Ectodermal cell (in vitro differentiated cells): Measurements from ENCODE around the gene SREK1.

Experiments used
- H3K27ac ChIP-seq: 2 replicates; pipeline ENCODE4 v1.7.0; 2013; ENCODE audit warnings: mild to moderate bottlenecking, low read depth, low read length; ENCODE audit not compliant: insufficient read depth, poor library complexity, severe bottlenecking
- H3K27me3 ChIP-seq: 2 replicates; pipeline ENCODE4 v1.7.0; 2013; ENCODE audit warnings: mild to moderate bottlenecking, low read length; ENCODE audit not compliant: insufficient read depth, control insufficient read depth, poor library complexity, severe bottlenecking
- H3K36me3 ChIP-seq: one replicate; pipeline ENCODE4 v1.7.0; 2013; ENCODE audit warnings: low read length; ENCODE audit not compliant: control insufficient read depth, insufficient read depth
- H3K4me1 ChIP-seq: one replicate; pipeline ENCODE4 v1.7.0; 2013; ENCODE audit warnings: low read length; ENCODE audit not compliant: control insufficient read depth, insufficient read depth
- H3K4me3 ChIP-seq: 2 replicates; pipeline ENCODE4 v1.7.0; 2013; ENCODE audit warnings: low read depth, low read length, control low read depth; ENCODE audit not compliant: insufficient read depth
- H3K9me3 ChIP-seq: 2 replicates; pipeline ENCODE4 v1.7.0; 2013; ENCODE audit warnings: mild to moderate bottlenecking, low read length, moderate library complexity; ENCODE audit not compliant: control insufficient read depth
- WGBS, 2 experiments: methylation state at CpG; one replicate each; pipeline ENCODE4 v1.1.7; 2013; ENCODE audit warnings: missing lambda C conversion rate in 2 of 2; 5-methylcytosine and 5-hydroxymethylcytosine counted together

SREK1 gene

DNA sequence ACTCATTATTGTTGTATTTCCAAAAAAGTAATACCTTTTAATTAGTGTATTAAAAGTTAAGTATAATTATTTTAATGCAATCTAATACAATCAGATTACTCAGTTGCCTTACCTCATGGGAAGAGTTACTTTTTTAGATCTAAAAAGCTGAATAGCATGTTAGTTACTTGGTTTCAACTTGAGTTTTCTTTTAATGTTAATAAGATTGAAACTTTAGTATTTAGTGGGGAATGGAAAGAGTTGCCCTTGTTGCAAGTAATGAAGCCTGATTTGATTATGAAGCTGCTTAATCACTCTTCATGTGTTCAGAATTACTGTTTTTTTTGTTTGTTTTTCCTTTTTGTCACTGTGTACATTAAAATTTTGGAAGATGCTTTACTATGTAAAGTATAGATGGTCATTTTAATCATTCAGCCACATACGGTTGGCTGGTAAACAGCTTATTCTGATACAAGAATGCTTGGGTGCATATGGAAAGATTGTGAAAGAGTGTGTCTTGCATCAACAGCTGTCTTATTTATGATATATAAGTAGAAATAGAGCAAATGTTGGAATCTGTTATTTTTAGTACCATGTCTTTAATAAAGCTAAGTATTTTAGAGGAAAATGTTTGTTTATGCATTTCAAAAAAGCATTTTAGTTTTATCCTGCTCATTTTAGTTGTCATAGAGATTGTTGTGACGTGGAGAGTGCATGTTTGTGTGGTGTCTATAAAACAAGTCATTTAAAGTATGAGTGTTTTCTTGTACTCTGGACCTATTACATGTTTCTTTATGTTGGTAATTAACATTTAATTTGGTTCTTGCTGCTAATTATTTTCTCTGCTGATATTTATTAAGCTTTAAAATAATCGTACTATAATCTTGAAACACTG, 36.4 kb downstream of the SREK1 start:
- Histone ChIP-seq H3K27me3 (no peaks in the 10 kb centered on the region), H3K4me3 (no peak overlapping the region), H3K4me1 (no peaks in the 10 kb centered on the region), H3K36me3 (peaks cover 29% of the 10 kb centered on the region), H3K27ac (no peak overlapping the region), H3K9me3 (no peaks in the 10 kb centered on the region)
- WGBS, 2 experiments: 100% methylated on average over 3 of the region's 3 CpGs

DNA sequence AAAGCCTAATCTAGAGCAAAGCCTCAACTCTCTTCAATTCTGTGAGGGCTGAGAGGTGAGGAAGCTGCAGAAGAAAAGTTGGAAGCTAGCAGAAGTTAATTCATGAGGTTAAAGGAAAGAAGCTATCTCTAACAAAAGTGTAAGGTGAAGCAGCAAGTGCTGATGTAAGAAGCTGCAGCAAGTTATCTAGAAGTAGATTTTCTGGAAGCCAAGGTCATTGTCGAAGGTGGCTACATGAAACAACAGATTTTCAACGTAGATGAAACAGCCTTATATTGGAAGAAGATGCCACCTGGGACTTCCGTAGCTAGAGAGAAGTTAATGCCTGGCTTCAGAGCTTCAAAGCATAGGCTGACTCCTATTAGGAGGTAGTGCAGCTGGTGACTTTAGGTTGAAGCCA, 42.0 kb downstream of the SREK1 start:
- Histone ChIP-seq H3K27ac (no peak overlapping the region), H3K36me3 (peaks cover 5% of the 10 kb centered on the region), H3K4me3 (no peak overlapping the region), H3K4me1 (no peaks in the 10 kb centered on the region), H3K9me3 (no peaks in the 10 kb centered on the region), H3K27me3 (no peaks in the 10 kb centered on the region)
- WGBS, 2 experiments: 92% methylated on average over 3 of the region's 3 CpGs

DNA sequence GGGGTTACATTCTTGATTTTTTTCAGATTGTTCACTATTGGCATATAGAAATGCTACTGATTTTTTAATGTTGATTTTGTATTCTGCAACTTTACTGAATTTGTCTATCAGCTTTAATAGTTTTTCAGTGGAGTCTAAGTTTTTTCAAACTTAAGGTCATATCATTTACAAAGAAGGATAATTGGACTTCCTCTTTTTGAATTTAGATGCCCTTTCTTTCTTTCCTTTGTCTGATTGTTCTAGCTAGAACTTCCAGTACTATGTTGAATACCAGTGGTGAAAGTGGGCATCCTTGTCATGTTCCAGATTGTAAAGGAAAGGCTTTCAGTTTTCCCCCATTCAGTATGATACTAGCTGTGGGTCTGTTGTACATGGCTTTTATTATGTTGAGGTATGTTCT, 49.3 kb downstream of the SREK1 start:
- no peaks in the 10 kb centered on the region for H3K9me3 ChIP-seq

DNA sequence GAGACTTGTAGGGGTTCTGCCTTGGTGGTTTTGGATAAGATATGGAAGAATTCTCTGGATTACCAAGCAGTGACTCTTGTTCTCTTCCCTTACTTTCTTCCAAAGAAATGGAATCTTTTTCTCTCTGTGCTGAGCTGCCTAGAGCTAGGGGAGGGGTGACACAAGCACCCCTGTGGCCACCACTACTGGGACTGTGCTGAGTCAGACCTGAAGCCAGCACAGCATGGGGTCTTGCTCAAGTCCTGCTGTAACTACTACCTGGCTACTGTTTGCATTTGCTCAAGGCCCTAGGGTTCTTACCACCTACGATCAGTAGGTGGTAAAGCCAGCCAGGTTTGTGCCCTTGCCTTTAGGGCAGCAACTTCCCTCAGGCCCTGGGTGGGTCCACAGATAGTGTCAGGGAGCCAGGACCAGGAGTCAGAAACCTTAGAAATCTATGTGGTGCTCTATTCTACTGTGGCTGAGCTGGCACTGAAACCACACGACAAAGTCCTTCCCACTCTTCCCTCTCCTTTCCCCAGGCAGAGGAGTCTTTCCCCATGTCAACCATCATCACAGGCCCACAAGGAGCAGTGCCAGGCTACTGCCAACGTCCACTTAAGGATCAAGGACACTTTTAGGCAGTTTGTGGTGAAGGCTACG, 53.8 kb downstream of the SREK1 start:
- no peaks in the 10 kb centered on the region for H3K9me3 ChIP-seq
- WGBS, 2 experiments: 91 to 96% methylated on average over 4 of the region's 4 CpGs
- H3K27ac ChIP-seq: no peak overlapping the region
- no peaks in the 10 kb centered on the region for H3K4me1 ChIP-seq
- H3K4me3 ChIP-seq: no peak overlapping the region
- no peaks in the 10 kb centered on the region for H3K27me3 ChIP-seq
- H3K36me3 ChIP-seq: no peaks in the 10 kb centered on the region

More for the DNA sequence above, 49.3 kb downstream of the SREK1 start:
- Histone ChIP-seq H3K36me3 (no peaks in the 10 kb centered on the region), H3K27ac (no peak overlapping the region), H3K4me3 (no peak overlapping the region), H3K4me1 (no peaks in the 10 kb centered on the region), H3K27me3 (no peaks in the 10 kb centered on the region)

DNA sequence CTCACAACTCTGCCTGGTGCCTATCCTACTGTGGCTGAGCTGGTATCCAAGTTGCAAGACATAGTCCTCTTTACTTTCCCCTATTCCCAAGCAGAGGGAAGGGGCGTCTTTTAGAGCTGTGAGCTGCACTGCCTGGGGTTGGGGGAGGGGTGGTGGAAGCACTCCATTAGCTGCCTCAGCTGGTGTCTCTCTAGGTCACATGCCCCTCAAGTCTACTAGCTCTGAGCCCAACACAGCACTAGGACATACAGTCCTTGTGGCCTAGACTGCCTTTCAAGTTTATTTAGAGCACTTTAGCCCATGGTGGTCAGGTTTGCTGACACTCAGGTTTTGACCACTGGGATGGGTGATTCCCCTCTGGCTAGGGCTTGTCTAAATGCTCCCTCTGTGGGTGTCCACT, 54.7 kb downstream of the SREK1 start:
- H3K9me3 ChIP-seq: no peaks in the 10 kb centered on the region

DNA sequence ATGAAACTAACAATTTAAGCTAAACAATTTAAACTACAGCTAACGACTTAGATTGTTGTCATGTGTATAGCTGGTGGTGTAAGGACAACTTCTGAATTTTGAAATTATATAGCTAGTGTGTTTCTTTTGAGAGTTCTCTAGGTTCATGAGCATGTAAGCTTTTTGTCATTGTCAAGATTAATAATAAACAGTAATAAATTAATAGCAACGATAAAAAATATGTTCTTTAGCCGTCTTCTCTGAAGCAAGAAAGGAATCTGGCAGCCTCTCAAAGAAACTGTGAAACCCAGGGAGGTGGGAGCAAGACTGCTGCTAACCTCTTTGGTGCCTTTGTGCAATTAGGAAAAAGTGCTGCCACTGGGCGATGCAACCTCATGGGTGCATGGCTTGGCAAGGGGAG, 59.4 kb downstream of the SREK1 start:
- Histone ChIP-seq H3K4me1 (no peaks in the 10 kb centered on the region), H3K27ac (no peak overlapping the region), H3K9me3 (no peaks in the 10 kb centered on the region), H3K36me3 (no peaks in the 10 kb centered on the region), H3K4me3 (no peak overlapping the region), H3K27me3 (no peaks in the 10 kb centered on the region)
- WGBS, 2 experiments: 93 to 94% methylated on average over 4 of the region's 4 CpGs

More for the DNA sequence above, 54.7 kb downstream of the SREK1 start:
- Histone ChIP-seq H3K4me1 (no peaks in the 10 kb centered on the region), H3K36me3 (no peaks in the 10 kb centered on the region), H3K27me3 (no peaks in the 10 kb centered on the region), H3K4me3 (no peak overlapping the region), H3K27ac (no peak overlapping the region)
- WGBS, 2 experiments: 87% methylated on average over 1 of the region's 1 CpG; no CpG with 5 or more reads in 1 of the 2 experiments

DNA sequence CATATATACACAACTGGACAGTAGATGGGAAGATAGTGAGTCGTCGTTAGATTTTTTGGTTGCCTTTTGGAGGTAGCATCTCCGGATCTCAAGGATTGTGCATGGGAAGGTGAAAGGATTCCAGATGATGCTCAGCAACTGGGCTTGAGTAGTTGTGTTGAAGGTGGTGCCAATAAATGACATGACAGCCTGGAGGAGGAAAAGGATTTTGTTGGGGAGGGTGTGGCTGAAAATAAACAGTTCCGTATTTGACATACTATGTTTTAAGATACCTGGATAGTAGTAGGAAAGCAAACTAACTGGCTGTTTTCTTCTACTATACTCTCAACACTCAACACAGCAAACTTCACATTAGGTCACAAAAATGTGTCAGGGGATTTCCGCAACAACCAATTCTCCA, 62.4 kb downstream of the SREK1 start:
- H3K4me1 ChIP-seq: no peaks in the 10 kb centered on the region
- H3K27ac ChIP-seq: no peak overlapping the region
- no peak overlapping the region for H3K4me3 ChIP-seq
- WGBS, 2 experiments: 94 to 97% methylated on average over 5 of the region's 5 CpGs
- H3K9me3 ChIP-seq: no peaks in the 10 kb centered on the region
- H3K27me3 ChIP-seq: no peaks in the 10 kb centered on the region
- H3K36me3 ChIP-seq: no peaks in the 10 kb centered on the region

DNA sequence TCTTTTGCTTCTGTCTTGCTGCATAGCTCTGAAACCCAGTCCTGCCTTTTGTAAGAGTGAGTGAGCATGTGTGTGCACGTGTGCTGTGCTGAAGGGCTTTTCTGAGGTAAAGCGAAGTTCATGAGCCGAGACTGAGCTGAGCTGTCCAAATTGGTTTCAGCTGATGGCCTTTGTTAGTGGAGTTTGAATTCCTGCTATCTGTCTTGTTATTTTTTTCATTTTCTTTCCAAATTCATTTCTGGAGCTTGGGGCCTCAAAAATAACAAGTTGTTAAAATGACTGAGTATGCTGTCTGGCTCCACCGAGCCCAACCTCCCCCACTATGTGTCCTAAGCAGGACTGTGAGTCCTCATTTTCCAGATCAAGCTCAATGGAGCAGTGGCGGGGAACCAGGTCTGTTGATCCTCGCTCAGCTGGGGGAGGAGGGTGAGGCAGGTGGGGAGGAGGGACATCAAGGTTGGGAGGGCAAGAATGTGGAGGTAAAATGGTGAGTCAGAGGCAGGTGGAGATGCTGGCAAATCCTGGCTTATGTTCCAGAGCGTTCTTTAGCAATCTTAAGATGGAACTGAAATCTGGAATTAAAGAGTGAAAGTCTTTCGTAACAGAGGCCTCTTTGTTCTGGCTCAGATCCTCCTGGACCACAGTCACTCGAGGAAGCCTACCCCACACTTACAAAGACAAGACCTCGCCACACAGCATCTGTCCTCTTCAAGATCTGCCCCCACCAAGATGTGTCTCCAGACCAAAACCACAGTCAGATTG, 63.9 kb downstream of the SREK1 start:
- Histone ChIP-seq H3K27me3 (no peaks in the 10 kb centered on the region), H3K27ac (no peak overlapping the region)

DNA sequence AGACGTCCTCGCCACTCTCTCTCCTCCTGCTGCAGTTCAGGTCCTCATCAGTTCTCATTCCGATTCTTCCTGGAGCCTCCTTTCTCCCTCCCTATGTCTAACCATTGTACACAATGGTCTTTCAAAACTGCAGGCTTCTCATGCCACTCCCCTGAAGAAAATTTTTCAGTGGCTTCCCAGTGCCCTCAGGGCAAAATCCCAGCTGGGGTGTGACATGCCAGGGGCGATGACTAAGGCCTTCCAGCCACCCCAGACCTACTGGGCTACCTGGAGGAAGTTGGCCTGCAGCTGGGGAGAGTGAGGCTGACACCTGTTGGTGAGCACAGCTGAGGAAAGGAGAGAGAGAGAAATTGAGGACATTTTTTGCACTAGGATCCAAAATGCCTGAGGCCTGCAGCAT, 65.2 kb downstream of the SREK1 start:
- Histone ChIP-seq H3K27ac (no peak overlapping the region), H3K4me1 (no peaks in the 10 kb centered on the region), H3K27me3 (no peaks in the 10 kb centered on the region), H3K9me3 (no peaks in the 10 kb centered on the region), H3K4me3 (no peak overlapping the region), H3K36me3 (no peaks in the 10 kb centered on the region)
- 85 to 87% methylated on average over 4 of the region's 4 CpGs for WGBS, 2 experiments

More for the DNA sequence above, 63.9 kb downstream of the SREK1 start:
- WGBS, 2 experiments: 94% methylated on average over 10 of the region's 10 CpGs
- Histone ChIP-seq H3K9me3 (no peaks in the 10 kb centered on the region), H3K4me3 (no peak overlapping the region), H3K4me1 (no peaks in the 10 kb centered on the region), H3K36me3 (no peaks in the 10 kb centered on the region)

DNA sequence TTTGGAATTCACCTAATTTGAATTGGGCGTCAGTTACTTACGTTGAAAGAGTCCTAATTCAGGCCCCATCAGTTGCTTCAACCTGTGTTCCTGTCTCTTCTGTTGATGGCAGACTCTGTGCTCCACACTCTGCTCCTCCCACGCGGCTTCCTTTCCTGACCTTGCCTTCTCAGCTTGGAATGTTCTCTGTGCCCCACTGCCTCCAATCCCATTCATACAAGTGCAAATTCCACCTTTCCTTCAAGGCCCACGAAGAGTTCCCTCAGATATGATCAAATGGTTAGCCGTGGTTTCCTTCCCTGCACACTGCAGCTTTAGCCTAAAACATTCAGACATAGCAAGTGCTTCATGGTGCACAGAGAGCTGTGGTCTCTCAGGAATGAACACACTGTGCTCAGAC, 65.7 kb downstream of the SREK1 start:
- no peak overlapping the region for H3K4me3 ChIP-seq
- H3K27ac ChIP-seq: no peak overlapping the region
- no peaks in the 10 kb centered on the region for H3K4me1 ChIP-seq
- 83 to 84% methylated on average over 6 of the region's 6 CpGs for WGBS, 2 experiments
- no peaks in the 10 kb centered on the region for H3K27me3 ChIP-seq
- H3K9me3 ChIP-seq: no peaks in the 10 kb centered on the region
- no peaks in the 10 kb centered on the region for H3K36me3 ChIP-seq
